ENCODE data around the gene CAMK2A.

GRCh38 chr5:150190503-150190979, 99.0 kb downstream of the CAMK2A start:
- TF ChIP-seq CTCF (conservative IDR thresholded peaks at IDR 0.05; ENCODE audit: low read length) (no peak), EZH2phosphoT487 (IDR thresholded peaks at IDR 0.05; ENCODE audit: borderline replicate concordance, low read depth, low read length) (no peak)
